Colon (tissue), 2 donors: ENCODE measurements around the gene MS4A10.

ENCODE experiments used
- FAIRE-seq: peaks from 2 replicates; lab custom pipeline; 2012; peaks lifted over from hg19 to GRCh38; lab: Jason Lieb, UNC
- donor health status: control.
- donor health status: control.

Gene MS4A10

GRCh38 chr11:60766547-60766946, 18.6 kb upstream of the MS4A10 start:
- FAIRE-seq: no peak

- no peak for FAIRE-seq
Measured at GRCh38 chr11:60767388-60767811, 17.7 kb upstream of the MS4A10 start.

DNA sequence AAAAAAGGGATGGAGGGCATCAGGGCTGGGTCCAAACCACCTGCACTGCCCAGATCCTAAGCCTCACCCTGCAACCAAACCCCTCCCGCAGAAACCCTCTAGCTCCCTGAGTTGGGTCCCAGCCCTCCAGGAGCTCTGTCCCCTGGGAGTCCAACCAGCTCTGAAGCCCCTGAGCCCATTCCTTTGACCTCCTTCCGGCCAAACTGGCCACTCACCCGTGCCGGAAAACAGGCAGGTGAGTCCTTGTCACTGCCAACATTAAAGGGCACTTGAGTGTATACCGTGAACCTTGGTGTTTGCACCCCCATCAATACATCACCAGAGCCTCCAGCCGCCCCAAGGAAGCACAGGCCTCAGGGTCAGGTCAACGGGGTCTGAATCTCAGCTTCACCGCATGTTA, 16.9 kb upstream of the MS4A10 start:
- FAIRE-seq: no peak

- FAIRE-seq: no peak
Measured at GRCh38 chr11:60769273-60769672, 15.9 kb upstream of the MS4A10 start.

DNA sequence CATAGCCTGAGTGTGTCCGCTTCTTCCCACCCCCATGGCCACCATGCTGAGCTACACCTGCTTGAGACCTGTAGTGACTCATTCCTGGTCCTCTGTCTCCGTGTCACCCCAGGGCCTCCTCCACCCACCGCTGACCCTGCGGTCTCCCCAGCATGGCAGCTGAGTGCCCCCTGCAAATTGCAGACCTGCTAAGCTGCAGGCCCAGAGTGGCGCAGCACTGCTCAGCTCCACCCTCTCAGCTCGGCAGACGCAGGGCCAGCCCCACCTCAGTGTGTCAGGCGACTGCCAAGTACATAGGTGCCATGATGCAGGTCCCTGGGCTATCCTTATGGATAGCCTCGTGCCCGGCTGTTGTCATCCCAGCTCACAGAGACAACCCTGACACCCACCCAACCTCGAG, 15.3 kb upstream of the MS4A10 start:
- no peak for FAIRE-seq

DNA sequence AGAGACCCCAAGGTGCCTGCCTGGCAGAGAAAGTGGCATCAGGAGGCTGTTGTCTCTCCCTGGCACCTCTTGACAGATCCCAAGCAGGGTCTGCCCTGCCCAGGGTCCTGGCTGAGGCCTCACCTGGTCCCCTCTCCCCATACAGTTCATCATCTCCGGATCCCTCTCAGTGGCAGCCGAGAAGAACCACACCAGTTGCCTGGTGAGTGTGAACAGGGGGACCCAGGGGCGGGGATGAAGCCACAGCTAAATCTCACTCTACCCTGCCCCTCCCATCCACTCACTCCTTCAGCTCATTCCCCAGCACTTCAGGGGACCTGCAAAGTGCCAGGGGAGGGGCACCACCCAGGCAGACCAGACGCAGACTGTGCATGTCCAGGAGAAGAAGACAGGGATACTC, 14.0 kb upstream of the MS4A10 start:
- no peak for FAIRE-seq

GRCh38 chr11:60771879-60772525, 13.1 kb upstream of the MS4A10 start:
- no peak for FAIRE-seq

DNA sequence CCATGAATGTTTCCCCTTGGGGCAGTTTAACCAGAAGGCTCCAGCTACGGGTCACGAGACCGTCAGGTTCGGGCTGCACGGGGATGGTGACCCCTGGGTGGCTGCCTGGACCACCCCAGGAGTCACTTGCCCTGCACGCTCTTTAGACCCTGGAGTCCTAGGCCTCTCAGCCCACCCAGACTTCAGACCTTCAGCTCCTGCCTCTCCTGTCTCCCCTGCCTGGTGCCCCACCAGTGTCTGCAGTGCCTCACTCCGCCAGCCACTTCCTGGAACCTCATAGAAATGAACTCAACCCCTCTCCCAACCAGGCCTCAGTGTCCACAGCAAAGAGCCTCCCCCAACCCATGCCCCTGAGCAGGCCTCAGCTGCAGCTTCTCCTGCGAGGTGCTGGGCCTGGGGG, 12.5 kb upstream of the MS4A10 start:
- no peak for FAIRE-seq

- no peak for FAIRE-seq
Measured at GRCh38 chr11:60774726-60775125, 10.4 kb upstream of the MS4A10 start.

- FAIRE-seq: no peak
Measured at GRCh38 chr11:60775420-60775961, 9.6 kb upstream of the MS4A10 start.

- FAIRE-seq: no peak
Measured at GRCh38 chr11:60776167-60776566, 9.0 kb upstream of the MS4A10 start.

GRCh38 chr11:60777106-60777505, 8.0 kb upstream of the MS4A10 start:
- FAIRE-seq: no peak

DNA sequence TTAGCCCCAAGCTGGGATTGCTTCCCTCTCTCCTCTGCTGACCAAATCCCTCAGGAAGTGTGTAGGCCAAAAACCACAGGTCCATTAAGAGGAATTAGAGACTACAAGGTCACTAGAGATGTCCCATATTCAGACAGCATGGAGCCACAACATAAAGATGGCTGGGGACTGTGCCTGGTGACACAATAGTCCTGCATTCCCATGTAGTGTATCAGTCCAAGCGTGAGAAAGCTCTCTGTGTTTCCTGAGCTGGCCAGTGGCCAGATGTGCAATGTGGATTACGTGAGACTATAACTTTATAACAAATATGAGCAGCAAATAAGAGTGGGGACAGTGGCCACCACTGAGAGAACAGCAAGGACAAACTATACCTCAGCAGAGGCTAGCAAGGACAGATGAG, 7.6 kb upstream of the MS4A10 start:
- no peak for FAIRE-seq

GRCh38 chr11:60780065-60780464, 5.1 kb upstream of the MS4A10 start:
- no peak for FAIRE-seq

- FAIRE-seq: no peak
Measured at GRCh38 chr11:60780774-60781173, 4.4 kb upstream of the MS4A10 start.

DNA sequence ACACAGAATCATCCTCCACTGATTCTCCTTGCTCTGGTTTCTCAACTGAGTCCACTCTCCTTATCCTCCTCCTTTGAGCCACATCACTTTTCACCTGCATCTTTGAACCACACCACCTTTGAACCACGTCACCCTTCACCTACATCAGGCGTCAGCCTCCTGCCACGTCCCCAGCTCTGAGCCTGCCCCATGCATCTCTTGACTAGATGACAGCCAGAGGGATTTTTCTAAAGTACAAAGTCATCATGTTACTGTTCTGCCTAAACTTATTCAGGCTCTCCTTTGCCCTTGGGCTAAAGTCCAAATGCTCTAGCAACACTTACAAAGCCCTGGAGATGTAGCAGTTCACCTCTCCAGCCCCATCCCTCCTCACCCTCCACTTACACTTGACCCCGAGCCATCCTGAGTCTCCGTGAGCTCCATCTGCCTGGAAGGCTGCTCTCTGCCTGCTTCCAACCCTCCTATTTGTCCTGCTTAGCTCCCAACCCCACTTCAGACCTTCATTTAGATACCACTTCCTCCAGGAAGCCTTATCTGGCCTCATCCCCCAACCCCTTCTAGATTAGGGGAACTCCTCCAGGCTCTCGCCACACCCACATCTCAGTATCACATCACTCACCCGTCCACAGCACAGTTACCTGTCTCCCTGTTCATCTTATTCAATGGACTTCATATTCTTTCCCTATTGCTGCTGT, 3.7 kb upstream of the MS4A10 start:
- FAIRE-seq: no peak

GRCh38 chr11:60781981-60782316, 3.2 kb upstream of the MS4A10 start:
- no peak for FAIRE-seq

DNA sequence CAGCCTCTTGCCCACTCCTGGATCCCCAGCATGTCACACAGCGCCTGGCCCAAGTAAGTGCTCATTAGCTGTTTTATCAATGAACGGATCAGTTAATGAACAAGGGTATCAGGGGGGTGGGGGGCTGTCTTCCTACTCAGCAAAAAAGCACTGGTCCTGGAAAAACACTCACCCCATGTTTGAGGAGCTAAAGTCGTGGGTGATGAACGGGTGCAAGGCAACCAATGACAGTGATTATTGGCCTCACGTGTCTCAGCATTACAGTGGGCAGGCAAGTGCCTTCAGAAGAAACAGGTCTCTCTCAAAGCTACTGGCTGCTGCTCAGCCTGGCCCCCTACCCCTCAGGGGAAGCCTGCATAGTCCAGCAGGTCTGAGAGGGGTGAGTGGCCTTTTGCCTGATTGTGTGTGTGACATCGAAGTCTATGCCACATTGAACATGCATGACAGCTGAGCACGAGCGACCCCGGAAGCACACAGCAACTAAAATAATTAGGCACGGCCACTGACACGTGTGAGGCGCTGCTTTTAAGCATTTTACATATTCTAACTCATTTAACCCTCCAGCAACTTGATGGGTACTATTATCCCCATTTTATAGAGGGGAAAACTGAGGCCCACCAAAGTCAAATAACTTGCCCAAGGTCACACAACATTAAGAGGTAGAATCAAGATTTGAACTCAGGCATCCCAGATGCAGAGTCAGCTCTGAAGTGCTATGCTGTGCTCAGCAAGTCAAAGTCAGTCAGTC, 2.6 kb upstream of the MS4A10 start:
- no peak for FAIRE-seq

GRCh38 chr11:60783141-60783484, 2.0 kb upstream of the MS4A10 start:
- no peak for FAIRE-seq

DNA sequence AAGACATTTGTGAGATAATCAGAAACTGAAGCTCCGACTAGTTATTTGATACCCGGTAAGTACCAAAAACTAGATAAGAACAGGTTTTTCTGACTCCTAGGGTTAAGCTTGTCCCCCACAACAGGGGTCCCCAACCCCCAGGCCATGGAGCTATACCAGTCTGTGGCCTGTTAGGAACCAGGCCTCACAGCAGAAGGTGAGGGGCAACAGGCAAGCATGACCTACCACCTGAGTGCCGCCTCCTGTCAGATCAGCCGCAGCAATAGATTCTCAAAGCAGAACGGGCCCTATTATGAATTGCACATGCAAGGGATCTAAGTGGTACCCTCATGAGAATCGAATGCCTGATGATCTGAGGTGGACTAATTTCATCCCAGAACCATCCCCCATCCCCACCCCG, 1.2 kb upstream of the MS4A10 start:
- no peak for FAIRE-seq

DNA sequence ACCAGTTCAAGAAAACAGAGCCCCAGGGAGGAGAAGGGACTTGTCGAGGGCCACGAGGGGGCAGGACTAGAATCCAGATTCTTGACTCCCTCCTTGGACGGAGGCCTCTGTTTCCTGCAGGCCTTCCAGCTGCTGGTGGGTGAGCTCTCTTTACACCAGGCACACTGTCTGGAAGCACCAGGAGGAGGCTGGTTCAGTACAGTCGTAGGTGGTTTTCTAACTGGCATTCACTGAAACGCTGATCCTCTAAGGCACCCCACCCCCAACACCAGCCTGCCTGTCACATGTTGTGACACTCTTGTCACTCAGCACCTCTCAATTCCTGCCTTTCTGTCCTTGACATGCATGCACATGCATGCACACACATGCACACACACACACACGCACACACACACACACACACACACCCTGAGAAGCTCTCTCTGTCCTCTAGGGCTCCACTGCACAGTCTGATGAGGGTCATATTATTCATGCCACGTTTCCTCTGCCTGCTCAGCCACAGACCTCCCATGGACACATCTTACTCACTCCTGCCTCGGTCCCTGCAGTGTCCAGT, 751 bp downstream of the MS4A10 start:
- no peak for FAIRE-seq

GRCh38 chr11:60786811-60787567, 1.9 kb downstream of the MS4A10 start:
- FAIRE-seq: no peak
